Adrenal gland (tissue), 12 donors: ENCODE data around the gene LYSMD1. TPM values are rescaled to one million over a fixed set of nuclear protein-coding genes. Genes with fewer than 3 reads are reported as not detected.
A peak's percentile ranks its signal among the peaks of the same experiment; 100 is the strongest.

Experiments used
- DNase-seq, 7 donors: peaks; one replicate each; pipeline ENCODE4 v3.0.0-alpha.2; 2019 to 2020
- H3K27ac ChIP-seq, 5 donors: fragments of 200-600 bp; sonication (generic) in 4 of 5; 1 replicate in 3 of 5; 2 replicates in 2 of 5; pipeline versions ENCODE4 v1.5.1 to v1.8.0; 2016 to 2020; ENCODE audit warnings: mild to moderate bottlenecking in 1 of 5
- H3K27me3 ChIP-seq: fragments of 200-600 bp; 2 replicates; pipeline ENCODE4 v1.8.0; 2021
- H3K36me3 ChIP-seq, 2 donors: fragments of 200-600 bp; replicated peaks in 1 of 2; 1 replicate in 1 of 2; 2 replicates in 1 of 2; pipeline versions ENCODE4 v1.5.1 to v1.8.0; 2018 to 2022
- H3K4me1 ChIP-seq, 2 donors: fragments of 200-600 bp; replicated peaks in 1 of 2; 1 replicate in 1 of 2; 2 replicates in 1 of 2; pipeline versions ENCODE4 v1.5.1 to v1.8.0; 2018 to 2021
- H3K4me3 ChIP-seq, 4 donors: fragments of 200-600 bp; sonication (generic) in 3 of 4; one replicate each; pipeline ENCODE4 v1.5.1; 2016 to 2018
- H3K9me3 ChIP-seq, 3 donors: fragments of 200-600 bp; sonication (generic) in 1 of 3; replicated peaks in 1 of 3; 1 replicate in 2 of 3; 2 replicates in 1 of 3; pipeline versions ENCODE4 v1.5.1 to v1.8.0; 2016 to 2021
- CTCF ChIP-seq, 6 experiments: fragments of 450-650 bp in 4 of 6; fragments of 200-600 bp in 2 of 6; sonication (generic) in 1 of 6; IDR thresholded peaks; 1 replicate in 5 of 6; 2 replicates in 1 of 6; pipeline versions ENCODE4 v1.5.1 to v1.8.0; 2016 to 2021; ENCODE audit warnings: antibody characterized with exemption in 6 of 6, mild to moderate bottlenecking in 2 of 6, moderate library complexity in 1 of 6
- POLR2A ChIP-seq, 2 donors: fragments of 450-650 bp; IDR thresholded peaks; one replicate each; pipeline ENCODE4 v1.6.1; 2017; ENCODE audit warnings: antibody characterized with exemption in 2 of 2, mild to moderate bottlenecking in 2 of 2, moderate library complexity in 1 of 2
- WGBS, 4 donors: extraction: QIAGEN DNeasy Blood & Tissue Kit in 2 of 4; methylation state at CpG; one replicate each; pipeline versions ENCODE4 v1.1.5 to v1.1.7; 2013 to 2017; 5-methylcytosine and 5-hydroxymethylcytosine counted together
- intact Hi-C, 2 donors: fragments of 100-400 bp; cut with DNase I; formaldehyde crosslinking; loops; one replicate each; pipeline versions ENCODE4 v1.14.1 to v1.15.0; 2022 to 2023
- polyA plus RNA-seq, 3 donors: library from polyadenylated mRNA; stranded (reverse); fragments of 200-250 nt in 2 of 3; fragments of 350-450 nt in 1 of 3; fragmentation: Illumina TruSeq in 1 of 3; extraction: RNeasy Lipid Tissue Mini Kit (QIAGEN cat#74804) in 1 of 3; gene quantifications; one replicate each; pipeline ENCODE4 v1.2.3, GENCODE V29; 2013 to 2014
- total RNA-seq, 9 donors: library from RNA; depleted of rRNA in 4 of 9; stranded (reverse); fragments of >200 nt in 4 of 9; fragments of 120-200 nt in 1 of 9; fragmentation: NEBNext Ultra II Directional in 1 of 9; extraction: Animal tissue kit (Norgen Biotek cat#: 25700) in 1 of 9; gene quantifications; one replicate each; pipeline versions ENCODE4 v1.1.0 to v1.2.4, GENCODE V29; 2013 to 2023
- donor health status: healthy with polysubstance abuse.
- donor health status: Bipolar disorder and iron deficiency.
- donor health status: DM: yes; HTN: yes; CAD: no.
- donor health status: DM: no; HTN: no; CAD: no.
- donor health status: DM: no; HTN: no; CAD: no.
- donor health status: DM: yes; HTN: yes; CAD: no.

LYSMD1 gene
- total and polyA plus RNA-seq, 12 donors: 4.4 to 21.5 (median 12.9) TPM

- 94 to 95% (median 95%) methylated on average over 7 of the region's 7 CpGs for WGBS, 4 donors
- intact Hi-C loops: no loop called here
- peak in 1 of 7 donors; percentile 27 for DNase-seq
- Histone ChIP-seq H3K27ac (no peak overlapping the region), H3K27me3 (no peaks in the 10 kb centered on the region), H3K4me3 (no peak overlapping the region), H3K36me3 (no peaks in the 10 kb centered on the region), H3K4me1 (peaks cover 2 to 4% of the 10 kb centered on the region in 2 donors), H3K9me3 (no peaks in the 10 kb centered on the region)
- TF ChIP-seq CTCF (IDR thresholded peaks at IDR 0.05) (no peak), POLR2A (IDR thresholded peaks at IDR 0.05) (no peak)
Observed at GRCh38 chr1:151137789-151138188, 27.9 kb downstream of the LYSMD1 start.

- no peak overlapping the region for H3K4me3 ChIP-seq
- DNase-seq: peak in 1 of 7 donors; percentile 24
- H3K27ac ChIP-seq: no peak overlapping the region
- H3K27me3 ChIP-seq: no peaks in the 10 kb centered on the region
- intact Hi-C loops: no loop called here
- peaks cover 7 to 9% of the 10 kb centered on the region in 2 donors for H3K4me1 ChIP-seq
- WGBS, 4 donors: 88 to 95% (median 94%) methylated on average over 11 to 12 of the region's 12 CpGs
- no peak for TF ChIP-seq POLR2A (IDR thresholded peaks at IDR 0.05)
- TF ChIP-seq CTCF (IDR thresholded peaks at IDR 0.05): no peak
- no peaks in the 10 kb centered on the region for H3K36me3 ChIP-seq
- no peaks in the 10 kb centered on the region for H3K9me3 ChIP-seq
Observed at GRCh38 chr1:151135433-151136385, 30.0 kb downstream of the LYSMD1 start.

- TF ChIP-seq POLR2A (IDR thresholded peaks at IDR 0.05) (no peak), CTCF (IDR thresholded peaks at IDR 0.05) (no peak)
- no peak overlapping the region for H3K27ac ChIP-seq
- peaks cover 7 to 11% of the 10 kb centered on the region in 2 donors for H3K4me1 ChIP-seq
- no peaks in the 10 kb centered on the region for H3K36me3 ChIP-seq
- H3K27me3 ChIP-seq: no peaks in the 10 kb centered on the region
- DNase-seq: peak in 1 of 7 donors; percentile 14
- 91 to 98% (median 95%) methylated on average over 6 to 7 of the region's 7 CpGs for WGBS, 4 donors
- no peak overlapping the region for H3K4me3 ChIP-seq
- intact Hi-C loops: no loop called here
- no peaks in the 10 kb centered on the region for H3K9me3 ChIP-seq
Observed at GRCh38 chr1:151134991-151135390, 30.7 kb downstream of the LYSMD1 start.

GRCh38 chr1:151134396-151134795 is 31.3 kb downstream of the LYSMD1 start:
- TF ChIP-seq POLR2A (IDR thresholded peaks at IDR 0.05) (no peak), CTCF (IDR thresholded peaks at IDR 0.05) (no peak)
- no peak overlapping the region for H3K4me3 ChIP-seq
- H3K27ac ChIP-seq: no peak overlapping the region
- intact Hi-C loops: no loop called here
- peaks cover 7 to 11% of the 10 kb centered on the region in 2 donors for H3K4me1 ChIP-seq
- peak in 1 of 7 donors; percentile 45 for DNase-seq
- H3K27me3 ChIP-seq: no peaks in the 10 kb centered on the region
- 83 to 95% (median 88%) methylated on average over 3 of the region's 3 CpGs for WGBS, 4 donors
- no peaks in the 10 kb centered on the region for H3K36me3 ChIP-seq
- H3K9me3 ChIP-seq: no peaks in the 10 kb centered on the region
